Measurements from ENCODE around the gene BABAM2. TPM values are rescaled to one million over a fixed set of nuclear protein-coding genes. Genes with fewer than 3 reads are reported as not detected.

The BABAM2 gene
- total and polyA plus RNA-seq, 9 of the 15 experiments (the other 6 are each of a cell fraction or from before 2014, with no cell fraction given): 10.9 to 37.4 (median 25.6) TPM

DNA sequence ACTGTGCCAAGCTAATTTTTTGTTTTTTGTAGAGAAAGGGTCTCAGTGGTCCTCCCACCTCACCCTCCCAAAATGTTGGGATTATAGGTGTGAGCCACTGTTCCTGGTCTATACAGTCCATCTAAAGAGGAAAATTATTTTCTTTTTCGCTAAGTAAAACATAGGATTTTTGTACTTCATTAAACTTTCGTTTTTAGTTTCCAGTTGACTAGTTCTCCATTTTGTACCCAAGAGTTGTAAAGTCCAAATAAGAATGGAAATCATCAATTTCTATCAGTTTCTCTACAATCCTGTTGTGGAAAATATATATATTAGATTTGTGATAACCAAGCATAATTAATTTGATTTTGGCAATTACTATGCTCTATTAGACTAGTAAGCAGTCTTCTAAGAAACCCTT is 156.4 kb downstream of the BABAM2 start:
- DNase-seq (ENCODE audit: extremely low read depth in 1 of 4, low spot score in 3 of 4): no peak
- no peak overlapping the region for H3K27ac ChIP-seq (ENCODE audit: extremely low read depth, low read depth, low read length)
- H4K20me1 ChIP-seq (replicated peaks; ENCODE audit: control insufficient read depth, insufficient read depth, low read length): no peaks in the 10 kb centered on the region
- ChIA-PET POLR2A (interaction anchor here (1.6 kb wide), 1 partner anchor 33 kb away, joined by 4 read pairs; no protein-coding TSS in a partner anchor), CTCF (ENCODE audit: low intra/inter-chr PET ratio) (no interaction called here)
- no peak for TF ChIP-seq HDAC6 (IDR thresholded peaks at IDR 0.05; ENCODE audit: low read depth, low read length)
- TF ChIP-seq FOXA3 (CRISPR knock-in tag; conservative IDR thresholded peaks at IDR 0.05 in 1 of 2, IDR thresholded peaks at IDR 0.05 in 1 of 2): no peak
- TF ChIP-seq ZNF324 (CRISPR knock-in tag; IDR thresholded peaks at IDR 0.05): no peak
- TF ChIP-seq ZNF224 (CRISPR knock-in tag; IDR thresholded peaks at IDR 0.05): no peak
- TF ChIP-seq, protein P1, sequence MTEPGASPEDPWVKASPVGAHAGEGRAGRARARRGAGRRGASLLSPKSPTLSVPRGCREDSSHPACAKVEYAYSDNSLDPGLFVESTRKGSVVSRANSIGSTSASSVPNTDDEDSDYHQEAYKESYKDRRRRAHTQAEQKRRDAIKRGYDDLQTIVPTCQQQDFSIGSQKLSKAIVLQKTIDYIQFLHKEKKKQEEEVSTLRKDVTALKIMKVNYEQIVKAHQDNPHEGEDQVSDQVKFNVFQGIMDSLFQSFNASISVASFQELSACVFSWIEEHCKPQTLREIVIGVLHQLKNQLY (CRISPR knock-in tag; conservative IDR thresholded peaks at IDR 0.05): no peak
- TF ChIP-seq, protein P2, sequence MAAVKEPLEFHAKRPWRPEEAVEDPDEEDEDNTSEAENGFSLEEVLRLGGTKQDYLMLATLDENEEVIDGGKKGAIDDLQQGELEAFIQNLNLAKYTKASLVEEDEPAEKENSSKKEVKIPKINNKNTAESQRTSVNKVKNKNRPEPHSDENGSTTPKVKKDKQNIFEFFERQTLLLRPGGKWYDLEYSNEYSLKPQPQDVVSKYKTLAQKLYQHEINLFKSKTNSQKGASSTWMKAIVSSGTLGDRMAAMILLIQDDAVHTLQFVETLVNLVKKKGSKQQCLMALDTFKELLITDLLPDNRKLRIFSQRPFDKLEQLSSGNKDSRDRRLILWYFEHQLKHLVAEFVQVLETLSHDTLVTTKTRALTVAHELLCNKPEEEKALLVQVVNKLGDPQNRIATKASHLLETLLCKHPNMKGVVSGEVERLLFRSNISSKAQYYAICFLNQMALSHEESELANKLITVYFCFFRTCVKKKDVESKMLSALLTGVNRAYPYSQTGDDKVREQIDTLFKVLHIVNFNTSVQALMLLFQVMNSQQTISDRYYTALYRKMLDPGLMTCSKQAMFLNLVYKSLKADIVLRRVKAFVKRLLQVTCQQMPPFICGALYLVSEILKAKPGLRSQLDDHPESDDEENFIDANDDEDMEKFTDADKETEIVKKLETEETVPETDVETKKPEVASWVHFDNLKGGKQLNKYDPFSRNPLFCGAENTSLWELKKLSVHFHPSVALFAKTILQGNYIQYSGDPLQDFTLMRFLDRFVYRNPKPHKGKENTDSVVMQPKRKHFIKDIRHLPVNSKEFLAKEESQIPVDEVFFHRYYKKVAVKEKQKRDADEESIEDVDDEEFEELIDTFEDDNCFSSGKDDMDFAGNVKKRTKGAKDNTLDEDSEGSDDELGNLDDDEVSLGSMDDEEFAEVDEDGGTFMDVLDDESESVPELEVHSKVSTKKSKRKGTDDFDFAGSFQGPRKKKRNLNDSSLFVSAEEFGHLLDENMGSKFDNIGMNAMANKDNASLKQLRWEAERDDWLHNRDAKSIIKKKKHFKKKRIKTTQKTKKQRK (IDR thresholded peaks at IDR 0.05; ENCODE audit: borderline replicate concordance, low read depth, low read length): no peak
- no peak for TF ChIP-seq CAMTA2 (CRISPR knock-in tag; conservative IDR thresholded peaks at IDR 0.05)
- TF ChIP-seq ILK (tag; IDR thresholded peaks at IDR 0.05; ENCODE audit: borderline replicate concordance, low read depth): no peak
- no peak for TF ChIP-seq RAD21 (CRISPR knock-in tag; conservative IDR thresholded peaks at IDR 0.05 in 1 of 2, IDR thresholded peaks at IDR 0.05 in 1 of 2)
- TF ChIP-seq BRD9 (IDR thresholded peaks at IDR 0.05; ENCODE audit: low read depth, partially characterized antibody): no peak
- TF ChIP-seq, protein P3, sequence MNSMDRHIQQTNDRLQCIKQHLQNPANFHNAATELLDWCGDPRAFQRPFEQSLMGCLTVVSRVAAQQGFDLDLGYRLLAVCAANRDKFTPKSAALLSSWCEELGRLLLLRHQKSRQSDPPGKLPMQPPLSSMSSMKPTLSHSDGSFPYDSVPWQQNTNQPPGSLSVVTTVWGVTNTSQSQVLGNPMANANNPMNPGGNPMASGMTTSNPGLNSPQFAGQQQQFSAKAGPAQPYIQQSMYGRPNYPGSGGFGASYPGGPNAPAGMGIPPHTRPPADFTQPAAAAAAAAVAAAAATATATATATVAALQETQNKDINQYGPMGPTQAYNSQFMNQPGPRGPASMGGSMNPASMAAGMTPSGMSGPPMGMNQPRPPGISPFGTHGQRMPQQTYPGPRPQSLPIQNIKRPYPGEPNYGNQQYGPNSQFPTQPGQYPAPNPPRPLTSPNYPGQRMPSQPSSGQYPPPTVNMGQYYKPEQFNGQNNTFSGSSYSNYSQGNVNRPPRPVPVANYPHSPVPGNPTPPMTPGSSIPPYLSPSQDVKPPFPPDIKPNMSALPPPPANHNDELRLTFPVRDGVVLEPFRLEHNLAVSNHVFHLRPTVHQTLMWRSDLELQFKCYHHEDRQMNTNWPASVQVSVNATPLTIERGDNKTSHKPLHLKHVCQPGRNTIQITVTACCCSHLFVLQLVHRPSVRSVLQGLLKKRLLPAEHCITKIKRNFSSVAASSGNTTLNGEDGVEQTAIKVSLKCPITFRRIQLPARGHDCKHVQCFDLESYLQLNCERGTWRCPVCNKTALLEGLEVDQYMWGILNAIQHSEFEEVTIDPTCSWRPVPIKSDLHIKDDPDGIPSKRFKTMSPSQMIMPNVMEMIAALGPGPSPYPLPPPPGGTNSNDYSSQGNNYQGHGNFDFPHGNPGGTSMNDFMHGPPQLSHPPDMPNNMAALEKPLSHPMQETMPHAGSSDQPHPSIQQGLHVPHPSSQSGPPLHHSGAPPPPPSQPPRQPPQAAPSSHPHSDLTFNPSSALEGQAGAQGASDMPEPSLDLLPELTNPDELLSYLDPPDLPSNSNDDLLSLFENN (IDR thresholded peaks at IDR 0.05; ENCODE audit: low read depth in 2 of 2, low read length in 2 of 2): no peak
- ATAC-seq: no peak
- 31% methylated on average over 2 of the region's 2 CpGs for WGBS (ENCODE audit: insufficient coverage, low coverage, missing lambda C conversion rate)
- in situ Hi-C loops (cut with MboI): no loop called here
- no peaks in the 10 kb centered on the region for H3K9me1 ChIP-seq (ENCODE audit: control insufficient read depth, insufficient read depth, low read length)
- no peaks in the 10 kb centered on the region for H3K79me2 ChIP-seq (ENCODE audit: control insufficient read depth, insufficient read depth, low read length)
- H3K4me2 ChIP-seq (ENCODE audit: insufficient read depth, low read length): no peak overlapping the region
- no peak overlapping the region for H3K4me3 ChIP-seq
- no peaks in the 10 kb centered on the region for H3K36me3 ChIP-seq (ENCODE audit: control insufficient read depth, insufficient read depth, low read length)
- H3K4me1 ChIP-seq (replicated peaks in 1 of 2; ENCODE audit: control insufficient read depth in 2 of 2, insufficient read depth in 2 of 2, low read length in 2 of 2): no peaks in the 10 kb centered on the region
- no peak overlapping the region for H2AFZ ChIP-seq (ENCODE audit: low read depth, low read length)
- H3K9ac ChIP-seq (ENCODE audit: insufficient read depth in 1 of 2, low read depth in 2 of 2, low read length in 2 of 2): no peak overlapping the region
- no TSS peak for BruUV-seq (replicated peaks)
- no peak for FAIRE-seq
- intact Hi-C loops (cut with micrococcal nuclease): no loop called here
- H3K27me3 ChIP-seq (ENCODE audit: control insufficient read depth in 2 of 2, insufficient read depth in 2 of 2, low read length in 2 of 2): no peaks in the 10 kb centered on the region
- no peaks in the 10 kb centered on the region for H3K9me3 ChIP-seq (replicated peaks; ENCODE audit: control insufficient read depth, insufficient read depth, low read depth, low read length)
